H9 (cell line): Measurements from ENCODE around the gene FAM98C. TPM values are rescaled to one million over a fixed set of nuclear protein-coding genes. Genes with fewer than 3 reads are reported as not detected.

Experiments
- DNase-seq: peaks from one replicate; pipeline ENCODE4 v3.0.0-alpha.2; 2017
- H2AFZ ChIP-seq: one replicate; pipeline ENCODE4 v1.6.1; 2013; ENCODE audit warnings: mild to moderate bottlenecking, low read length, control low read depth, moderate library complexity
- H2AK5ac ChIP-seq: 2 replicates; pipeline ENCODE4 v1.6.1; 2013; ENCODE audit warnings: low read length, control low read depth, mixed read lengths; ENCODE audit not compliant: insufficient read length
- H2BK120ac ChIP-seq: one replicate; pipeline ENCODE4 v1.6.1; 2013; ENCODE audit warnings: low read depth, mild to moderate bottlenecking, low read length, control low read depth, inconsistent platforms; ENCODE audit not compliant: poor library complexity, severe bottlenecking
- H2BK12ac ChIP-seq: 2 replicates; pipeline ENCODE4 v1.6.1; 2013; ENCODE audit warnings: low read length, control low read depth, mixed read lengths, low read depth; ENCODE audit not compliant: insufficient read length
- H2BK15ac ChIP-seq: 2 replicates; pipeline ENCODE4 v1.6.1; 2013; ENCODE audit warnings: low read depth, low read length, control low read depth
- H2BK20ac ChIP-seq: one replicate; pipeline ENCODE4 v1.6.1; 2013; ENCODE audit warnings: low read depth, mild to moderate bottlenecking, low read length, control low read depth, inconsistent platforms; ENCODE audit not compliant: poor library complexity, severe bottlenecking
- H2BK5ac ChIP-seq: 2 replicates; pipeline ENCODE4 v1.6.1; 2013; ENCODE audit warnings: low read length, control low read depth, mixed read lengths; ENCODE audit not compliant: insufficient read length
- H3K14ac ChIP-seq: 2 replicates; pipeline ENCODE4 v1.6.1; 2013; ENCODE audit warnings: low read length, control low read depth; ENCODE audit not compliant: insufficient read depth
- H3K18ac ChIP-seq: 2 replicates; pipeline ENCODE4 v1.6.1; 2013; ENCODE audit warnings: low read depth, mild to moderate bottlenecking, mixed read lengths, low read length, control low read depth; ENCODE audit not compliant: insufficient read length
- H3K23ac ChIP-seq: 2 replicates; pipeline ENCODE4 v1.6.1; 2013; ENCODE audit warnings: low read length, control low read depth, mixed read lengths, low read depth; ENCODE audit not compliant: insufficient read length
- H3K23me2 ChIP-seq: 2 replicates; pipeline ENCODE4 v1.6.1; 2013; ENCODE audit warnings: low read depth, mild to moderate bottlenecking, mixed read lengths, low read length, control low read depth; ENCODE audit not compliant: insufficient read length, poor library complexity, severe bottlenecking
- H3K27ac ChIP-seq: 2 replicates; pipeline ENCODE4 v1.5.1; 2013; ENCODE audit warnings: low read length, control low read depth, mixed read lengths, low read depth; ENCODE audit not compliant: insufficient read length
- H3K27me3 ChIP-seq: 2 replicates; pipeline ENCODE4 v1.6.1; 2013; ENCODE audit warnings: low read length, control low read depth, inconsistent platforms; ENCODE audit not compliant: insufficient read depth
- H3K4ac ChIP-seq: 2 replicates; pipeline ENCODE4 v1.6.1; 2013; ENCODE audit warnings: low read depth, mild to moderate bottlenecking, control low read depth, inconsistent platforms, low read length, moderate library complexity
- H3K4me1 ChIP-seq: 2 replicates; pipeline ENCODE4 v1.6.1; 2013; ENCODE audit warnings: low read length, control low read depth, inconsistent platforms; ENCODE audit not compliant: insufficient read depth
- H3K4me2 ChIP-seq: 2 replicates; pipeline ENCODE4 v1.6.1; 2013; ENCODE audit warnings: low read length, control low read depth, mixed read lengths; ENCODE audit not compliant: insufficient read length, insufficient read depth
- H3K56ac ChIP-seq: 2 replicates; pipeline ENCODE4 v1.6.1; 2013; ENCODE audit warnings: low read depth, mild to moderate bottlenecking, mixed read lengths, low read length, control low read depth; ENCODE audit not compliant: insufficient read length
- H3K79me1 ChIP-seq: 2 replicates; pipeline ENCODE4 v1.6.1; 2013; ENCODE audit warnings: low read depth, mild to moderate bottlenecking, moderate library complexity, low read length, control low read depth, inconsistent platforms; ENCODE audit not compliant: insufficient read depth, poor library complexity, severe bottlenecking
- H3K79me2 ChIP-seq: 2 replicates; pipeline ENCODE4 v1.6.1; 2013; ENCODE audit warnings: low read length, control low read depth, inconsistent platforms; ENCODE audit not compliant: insufficient read depth
- H3K9ac ChIP-seq: 2 replicates; pipeline ENCODE4 v1.6.1; 2013; ENCODE audit warnings: low read length, control low read depth, mixed read lengths; ENCODE audit not compliant: insufficient read length; ENCODE audit errors: extremely low read depth
- H3K9me3 ChIP-seq: one replicate; pipeline ENCODE4 v1.6.1; 2013; ENCODE audit warnings: low read depth, low read length, inconsistent platforms; ENCODE audit not compliant: control insufficient read depth
- H3T11ph ChIP-seq: one replicate; pipeline ENCODE4 v1.6.1; 2013; ENCODE audit warnings: mild to moderate bottlenecking, low read length, control low read depth, inconsistent platforms
- H4K20me1 ChIP-seq: one replicate; pipeline ENCODE4 v1.6.1; 2013; ENCODE audit not compliant: control insufficient read depth, insufficient read length, insufficient read depth
- H4K5ac ChIP-seq: 2 replicates; pipeline ENCODE4 v1.6.1; 2013; ENCODE audit warnings: low read depth, mild to moderate bottlenecking, mixed read lengths, low read length, control low read depth; ENCODE audit not compliant: insufficient read length
- H4K8ac ChIP-seq: replicated peaks from 2 replicates; pipeline ENCODE4 v1.6.1; 2013; ENCODE audit warnings: low read length, control low read depth, mixed read lengths, low read depth; ENCODE audit not compliant: insufficient read length
- H4K91ac ChIP-seq: 2 replicates; pipeline ENCODE4 v1.6.1; 2013; ENCODE audit warnings: low read depth, mild to moderate bottlenecking, moderate library complexity, mixed read lengths, low read length, control low read depth; ENCODE audit not compliant: insufficient read length
- H3K27ac Mint-ChIP-seq, 3 experiments: 2 replicates in 2 of 3; 3 replicates in 1 of 3; pipeline ENCODE4 v1.8.0; 2020 to 2021; ENCODE audit warnings: mixed read lengths in 3 of 3, mild to moderate bottlenecking in 1 of 3, moderate library complexity in 1 of 3
- H3K27me3 Mint-ChIP-seq: 2 replicates; pipeline ENCODE4 v1.8.0; 2021; ENCODE audit warnings: low read depth, mild to moderate bottlenecking, moderate library complexity, mixed read lengths
- H3K36me3 Mint-ChIP-seq, 3 experiments: 2 replicates in 2 of 3; 3 replicates in 1 of 3; pipeline ENCODE4 v1.8.0; 2020 to 2021; ENCODE audit warnings: low read depth in 3 of 3, mixed read lengths in 3 of 3; ENCODE audit not compliant: insufficient read depth in 1 of 3
- H3K4me1 Mint-ChIP-seq, 2 experiments: 2 replicates each; pipeline ENCODE4 v1.8.0; 2020; ENCODE audit warnings: mixed read lengths in 2 of 2
- H3K4me3 Mint-ChIP-seq, 2 experiments: 2 replicates in 1 of 2; 3 replicates in 1 of 2; pipeline ENCODE4 v1.8.0; 2020 to 2021; ENCODE audit warnings: mild to moderate bottlenecking in 2 of 2, mixed read lengths in 2 of 2, moderate library complexity in 1 of 2
- H3K9me3 Mint-ChIP-seq, 2 experiments: 2 replicates in 1 of 2; 3 replicates in 1 of 2; pipeline ENCODE4 v1.8.0; 2020; ENCODE audit warnings: mild to moderate bottlenecking in 2 of 2, mixed read lengths in 2 of 2, moderate library complexity in 1 of 2
- WGBS: extraction: QIAGEN DNeasy Blood & Tissue Kit; methylation state at CpG from one replicate; pipeline ENCODE4 v1.1.7; 2013; ENCODE audit warnings: missing lambda C conversion rate, low lambda C conversion rate, mixed read lengths; ENCODE audit not compliant: insufficient read length; ENCODE audit errors: extremely low coverage; 5-methylcytosine and 5-hydroxymethylcytosine counted together
- total RNA-seq: library from RNA; stranded (reverse); gene quantifications from 2 replicates; pipeline ENCODE4 v1.2.1, GENCODE V29; 2021
- TF ChIP-seq, protein P1 (sequence below): fragments of 200-600 bp; sonication (generic); conservative IDR thresholded peaks from 3 replicates; pipeline ENCODE4 v1.8.0; 2021; ENCODE audit warnings: antibody characterized with exemption, mild to moderate bottlenecking

FAM98C gene
- total RNA-seq, 1 experiment from 2014 or later, result 16.4 TPM

DNA sequence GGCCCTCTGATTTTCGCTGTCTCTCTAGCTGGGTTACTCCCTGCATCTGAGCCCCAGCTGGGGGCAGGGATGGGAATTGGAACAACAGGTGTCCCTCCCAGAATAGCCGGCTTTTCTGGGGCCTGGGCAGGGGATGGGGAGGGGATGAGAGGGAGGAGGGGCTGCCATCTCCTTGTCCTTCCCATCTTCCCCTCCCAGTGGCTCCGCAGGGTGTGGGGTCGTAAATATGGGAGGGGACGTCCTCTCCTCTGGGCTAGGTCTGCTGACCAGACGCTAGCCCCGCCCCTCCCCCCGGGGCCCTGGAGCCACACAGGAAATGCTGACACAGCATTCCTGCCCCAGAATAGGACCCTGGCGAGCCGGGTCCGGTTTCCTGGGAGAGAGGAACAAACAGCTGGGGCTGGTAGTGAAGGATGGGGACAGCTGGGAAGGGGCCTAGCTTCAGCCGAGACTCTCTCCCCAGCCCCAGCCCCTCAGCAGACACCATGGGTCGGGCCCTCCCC is 31.7 kb downstream of the FAM98C start:
- Histone ChIP-seq H3K9me3 (no peaks in the 10 kb centered on the region), H3K4me2 (peak overlapping the region; percentile 81), H3K23ac (no peak overlapping the region), H4K5ac (no peak overlapping the region), H2AK5ac (no peak overlapping the region), H2BK12ac (no peak overlapping the region), H3K79me1 (no peaks in the 10 kb centered on the region), H3K27ac (peak overlapping the region; percentile 13), H3K27me3 (no peaks in the 10 kb centered on the region), H2BK15ac (no peak overlapping the region), H3K18ac (peak overlapping the region; percentile 12), H3K9ac (peak overlapping the region; percentile 1), H4K8ac (no peak overlapping the region), H3K56ac (no peak overlapping the region), H2BK120ac (no peak overlapping the region), H3K4me1 (no peaks in the 10 kb centered on the region), H3T11ph (no peak overlapping the region), H3K14ac (peak overlapping the region; percentile 1; the same call in 1 of the 2 replicates), H3K79me2 (no peaks in the 10 kb centered on the region), H2AFZ (no peak overlapping the region), H3K23me2 (peaks cover 8% of the 10 kb centered on the region), H2BK5ac (no peak overlapping the region), H4K20me1 (no peaks in the 10 kb centered on the region), H3K4ac (no peak overlapping the region; the same call in 1 of the 2 replicates), H4K91ac (no peak overlapping the region), H2BK20ac (no peak overlapping the region)
- Mint-ChIP-seq H3K27ac (peak overlapping the region; percentile 87 to 92 (median 91)), H3K9me3 (no peaks in the 10 kb centered on the region), H3K27me3 (no peaks in the 10 kb centered on the region), H3K36me3 (peaks cover 0 to 9% (median 6%) of the 10 kb centered on the region in 3 experiments; a peak in 3 of 7 replicates), H3K4me3 (peak overlapping the region; percentile 55 to 84), H3K4me1 (peaks cover 17 to 22% of the 10 kb centered on the region in 2 experiments)
- no CpG with 5 or more reads among the region's 13 CpGs for WGBS
- TF ChIP-seq, protein P1, sequence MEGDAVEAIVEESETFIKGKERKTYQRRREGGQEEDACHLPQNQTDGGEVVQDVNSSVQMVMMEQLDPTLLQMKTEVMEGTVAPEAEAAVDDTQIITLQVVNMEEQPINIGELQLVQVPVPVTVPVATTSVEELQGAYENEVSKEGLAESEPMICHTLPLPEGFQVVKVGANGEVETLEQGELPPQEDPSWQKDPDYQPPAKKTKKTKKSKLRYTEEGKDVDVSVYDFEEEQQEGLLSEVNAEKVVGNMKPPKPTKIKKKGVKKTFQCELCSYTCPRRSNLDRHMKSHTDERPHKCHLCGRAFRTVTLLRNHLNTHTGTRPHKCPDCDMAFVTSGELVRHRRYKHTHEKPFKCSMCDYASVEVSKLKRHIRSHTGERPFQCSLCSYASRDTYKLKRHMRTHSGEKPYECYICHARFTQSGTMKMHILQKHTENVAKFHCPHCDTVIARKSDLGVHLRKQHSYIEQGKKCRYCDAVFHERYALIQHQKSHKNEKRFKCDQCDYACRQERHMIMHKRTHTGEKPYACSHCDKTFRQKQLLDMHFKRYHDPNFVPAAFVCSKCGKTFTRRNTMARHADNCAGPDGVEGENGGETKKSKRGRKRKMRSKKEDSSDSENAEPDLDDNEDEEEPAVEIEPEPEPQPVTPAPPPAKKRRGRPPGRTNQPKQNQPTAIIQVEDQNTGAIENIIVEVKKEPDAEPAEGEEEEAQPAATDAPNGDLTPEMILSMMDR, result no peak
- peak; percentile 95 for DNase-seq
